Naive thymus-derived CD4-positive, alpha-beta T cell (primary cell): ENCODE measurements around the gene SAPCD1. TPM values are rescaled to one million over a fixed set of nuclear protein-coding genes. Genes with fewer than 3 reads are reported as not detected.
"Not testable (repeated sequence)": the region's sequence is repeated elsewhere in the genome, so short reads cannot be mapped to it uniquely, and the experiment has no call there.

Experiments
- ATAC-seq: fragments of 150-1000 bp; cut with Tn5 transposase; 2 replicates; pipeline ENCODE4 v1.10.0; 2021; ENCODE audit warnings: mild to moderate bottlenecking, moderate library complexity
- CTCF ChIA-PET: fragments of 350-600 bp; sonication (Branson Sonifier 250); formaldehyde crosslinking; loops from one replicate; lab custom pipeline; 2021; ENCODE audit warnings: antibody characterized with exemption; lab: Charles Lee
- POLR2A ChIA-PET: fragments of 350-600 bp; sonication (Branson Sonifier 250); formaldehyde crosslinking; loops from one replicate; lab custom pipeline; 2021; ENCODE audit warnings: antibody characterized with exemption, inconsistent platforms; lab: Charles Lee
- DNase-seq, 9 donors: peaks; one replicate each; pipeline versions ENCODE4 v3.0.0 to v3.0.0-alpha.2; 2020 to 2022; ENCODE audit warnings: mixed read lengths in 1 of 9
- H3K27ac ChIP-seq: one replicate; pipeline ENCODE4 v1.7.0; 2013; ENCODE audit warnings: mild to moderate bottlenecking, low read depth, low read length, moderate library complexity
- H3K27me3 ChIP-seq, 2 donors: one replicate each; pipeline ENCODE4 v1.7.0; 2013; ENCODE audit warnings: low read length in 2 of 2, mild to moderate bottlenecking in 2 of 2, moderate library complexity in 2 of 2; ENCODE audit not compliant: control insufficient read depth in 2 of 2, insufficient read depth in 2 of 2
- H3K36me3 ChIP-seq, 3 experiments: 1 replicate in 2 of 3; 2 replicates in 1 of 3; pipeline ENCODE4 v1.7.0; 2013; ENCODE audit warnings: low read length in 3 of 3, mild to moderate bottlenecking in 3 of 3, moderate library complexity in 1 of 3; ENCODE audit not compliant: insufficient read depth in 3 of 3, control insufficient read depth in 2 of 3
- H3K4me1 ChIP-seq, 2 donors: one replicate each; pipeline ENCODE4 v1.7.0; 2013; ENCODE audit warnings: low read length in 2 of 2, mild to moderate bottlenecking in 2 of 2, moderate library complexity in 1 of 2; ENCODE audit not compliant: control insufficient read depth in 2 of 2, insufficient read depth in 2 of 2
- H3K4me3 ChIP-seq: 2 replicates; pipeline ENCODE4 v1.7.0; 2013; ENCODE audit warnings: mild to moderate bottlenecking, low read length
- H3K9me3 ChIP-seq, 3 experiments: 1 replicate in 2 of 3; 2 replicates in 1 of 3; pipeline ENCODE4 v1.7.0; 2013; ENCODE audit warnings: low read length in 3 of 3; ENCODE audit not compliant: control insufficient read depth in 2 of 3
- H3K27ac Mint-ChIP-seq, 9 donors: one replicate each; pipeline ENCODE4 v1.8.0; 2020 to 2022; ENCODE audit warnings: mixed read lengths in 9 of 9, mild to moderate bottlenecking in 8 of 9, moderate library complexity in 5 of 9, inconsistent platforms in 2 of 9
- H3K27me3 Mint-ChIP-seq, 5 donors: one replicate each; pipeline ENCODE4 v1.8.0; 2021 to 2022; ENCODE audit warnings: mixed read lengths in 5 of 5, mild to moderate bottlenecking in 1 of 5
- H3K36me3 Mint-ChIP-seq, 5 donors: one replicate each; pipeline ENCODE4 v1.8.0; 2020 to 2022; ENCODE audit warnings: mixed read lengths in 5 of 5, mild to moderate bottlenecking in 3 of 5, inconsistent platforms in 1 of 5
- H3K4me1 Mint-ChIP-seq, 7 donors: one replicate each; pipeline ENCODE4 v1.8.0; 2020 to 2022; ENCODE audit warnings: mixed read lengths in 7 of 7, mild to moderate bottlenecking in 3 of 7, inconsistent platforms in 1 of 7
- H3K4me3 Mint-ChIP-seq, 10 donors: one replicate each; pipeline ENCODE4 v1.8.0; 2020 to 2022; ENCODE audit warnings: mild to moderate bottlenecking in 10 of 10, mixed read lengths in 10 of 10, moderate library complexity in 6 of 10, inconsistent platforms in 2 of 10
- H3K9me3 Mint-ChIP-seq, 11 donors: one replicate each; pipeline ENCODE4 v1.8.0; 2020 to 2022; ENCODE audit warnings: mixed read lengths in 11 of 11, mild to moderate bottlenecking in 4 of 11, inconsistent platforms in 1 of 11, moderate library complexity in 1 of 11
- intact Hi-C, 2 donors: fragments of 100-400 bp; cut with micrococcal nuclease; formaldehyde crosslinking; loops; one replicate each; pipeline ENCODE4 v1.15.1; 2023
- polyA plus RNA-seq, 2 donors: library from polyadenylated mRNA; unstranded; fragments of 300-500 nt; fragmentation: Illumina TruSeq; gene quantifications; one replicate each; pipeline ENCODE4 v1.2.3, GENCODE V29; 2021
- total RNA-seq, 6 experiments: library from RNA in 5 of 6; stranded (reverse) in 5 of 6; gene quantifications; 1 replicate in 5 of 6; 2 replicates in 1 of 6; pipeline ENCODE4 v1.2.3 and lab custom pipeline; 2021 to 2026

SAPCD1 gene
- total and polyA plus RNA-seq, 7 experiments from 2014 or later, result 2.3 to 11.1 (median 3.3) TPM; not detected in 2

DNA sequence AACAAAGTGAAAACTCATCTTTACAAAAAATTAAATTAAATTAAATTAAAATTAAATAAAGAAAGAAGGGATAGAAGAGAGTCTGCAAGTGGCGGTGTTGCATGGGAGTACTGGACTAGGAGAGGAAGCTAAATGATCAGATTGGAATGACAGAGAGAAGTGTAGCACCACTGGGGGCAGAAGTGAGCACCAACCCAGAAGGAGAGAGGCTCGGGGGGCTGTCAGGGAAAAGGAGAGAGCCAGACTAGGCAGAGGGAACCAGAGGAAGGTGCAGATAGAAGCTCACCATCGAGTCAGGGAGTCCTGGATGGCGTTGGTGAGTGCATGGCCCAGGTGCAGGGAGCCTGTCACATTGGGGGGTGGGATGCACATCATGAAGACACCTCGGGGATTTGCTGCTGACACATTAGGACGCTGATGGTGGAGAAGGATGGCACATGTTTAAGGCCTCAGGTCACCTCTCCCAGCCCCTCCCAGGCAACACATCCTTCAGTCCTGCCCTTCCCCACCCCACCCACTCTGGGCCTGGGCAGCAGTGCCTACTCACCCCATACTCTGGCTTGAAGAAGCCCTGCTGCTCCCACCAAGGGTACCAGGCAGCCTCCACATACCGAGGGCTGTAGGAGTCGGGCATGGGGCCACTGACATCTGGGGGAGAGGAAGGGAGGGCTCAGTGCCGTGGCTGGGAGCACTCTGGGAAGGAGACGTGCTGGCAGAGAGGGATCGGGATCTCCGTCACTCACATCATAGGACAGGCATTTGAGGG is 29.1 kb downstream of the SAPCD1 start:
- Mint-ChIP-seq H3K4me3 (peak overlapping the region in 3 of 10 donors; percentile 2 to 41 (median 38)), H3K36me3 (peaks cover 0 to 15% (median 9%) of the 10 kb centered on the region in 5 donors)

DNA sequence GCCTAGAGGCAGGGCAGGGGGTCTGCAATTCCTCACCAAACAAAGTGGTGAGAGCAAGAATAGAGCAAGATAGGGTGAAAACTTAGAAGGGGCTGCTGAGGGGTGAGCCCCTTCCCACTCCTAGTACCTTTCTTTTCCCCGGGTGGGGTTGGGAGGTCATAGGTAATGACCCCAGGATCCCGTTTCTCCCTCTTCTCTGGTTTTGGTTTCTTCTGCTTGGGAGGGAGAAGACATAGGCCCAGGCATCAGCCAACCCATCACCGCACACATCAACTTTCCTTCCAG is 29.6 kb downstream of the SAPCD1 start:
- H3K27ac ChIP-seq, result no peak overlapping the region

More for the DNA sequence above, 29.1 kb downstream of the SAPCD1 start:
- CTCF ChIA-PET, result interaction anchor here (1.0 to 2.1 kb wide), 6 partner anchors 14 to 62 kb away, joined by 3 to 7 read pairs (median 5); partner anchors contain the start of genes DDAH2, MSH5 and VWA7
- H3K4me1 Mint-ChIP-seq, result peaks cover 7 to 34% (median 24%) of the 10 kb centered on the region in 7 donors
- no peaks in the 10 kb centered on the region for H3K27me3 Mint-ChIP-seq
- POLR2A ChIA-PET, result interaction anchor here (0.6 to 1.2 kb wide), 5 partner anchors 7 to 111 kb away, joined by 3 to 5 read pairs (median 4); partner anchors contain the start of genes LSM2 and LY6G5C
- Histone ChIP-seq H3K27me3 (no peaks in the 10 kb centered on the region), H3K36me3 (peaks cover 0 to 13% (median 0%) of the 10 kb centered on the region in 3 experiments), H3K4me1 (peaks cover 5 to 12% of the 10 kb centered on the region in 2 donors), H3K27ac (no peak overlapping the region), H3K4me3 (no peak overlapping the region), H3K9me3 (no peaks in the 10 kb centered on the region)
- H3K27ac Mint-ChIP-seq, result peak overlapping the region in 4 of 9 donors; percentile 2 to 66 (median 27)
- DNase-seq (peak in 1 of 9 donors; percentile 25), ATAC-seq (no peak)
- no peaks in the 10 kb centered on the region for H3K9me3 Mint-ChIP-seq
- intact Hi-C loops, result no loop called here

DNA sequence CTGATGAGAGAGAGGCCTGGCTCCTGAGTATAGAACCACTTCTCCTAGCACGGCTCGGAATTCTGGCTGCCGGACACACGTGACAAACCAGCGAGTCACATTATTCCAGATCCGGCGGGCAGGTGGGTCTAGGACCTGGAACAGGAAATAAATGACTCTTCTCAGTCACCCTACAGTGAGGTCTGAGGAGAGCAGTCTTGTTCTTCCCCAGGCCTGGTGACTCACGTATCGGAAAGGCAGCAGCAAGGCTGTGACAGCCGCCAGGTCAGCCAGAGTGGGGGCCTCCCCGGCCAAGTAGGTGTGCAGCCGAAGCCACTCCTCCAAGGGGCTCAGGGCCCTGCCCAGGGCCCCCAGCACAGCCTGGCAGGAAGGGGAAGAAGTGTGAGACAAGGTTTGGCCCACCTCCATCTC is 30.3 kb downstream of the SAPCD1 start:
- POLR2A ChIA-PET, result no interaction called here
- DNase-seq (no peak), ATAC-seq (no peak)
- H3K27me3 ChIP-seq, result no peaks in the 10 kb centered on the region
- H3K9me3 ChIP-seq, result no peaks in the 10 kb centered on the region
- no peak overlapping the region for H3K4me3 ChIP-seq
- Mint-ChIP-seq H3K27me3 (no peaks in the 10 kb centered on the region), H3K9me3 (no peaks in the 10 kb centered on the region), H3K4me3 (no peak overlapping the region), H3K36me3 (peaks cover 0 to 15% (median 9%) of the 10 kb centered on the region in 5 donors), H3K27ac (peak overlapping the region in 4 of 9 donors; percentile 14 to 80 (median 40)), H3K4me1 (peaks cover 11 to 46% (median 31%) of the 10 kb centered on the region in 7 donors)
- intact Hi-C loops, result no loop called here
- CTCF ChIA-PET, result interaction anchor here (1.1 kb wide), 1 partner anchor 54 kb away, joined by 3 read pairs; no protein-coding TSS in a partner anchor
- peaks cover 0 to 13% (median 0%) of the 10 kb centered on the region in 3 experiments for H3K36me3 ChIP-seq
- no peak overlapping the region for H3K27ac ChIP-seq
- peaks cover 18 to 24% of the 10 kb centered on the region in 2 donors for H3K4me1 ChIP-seq

More for the DNA sequence above, 29.6 kb downstream of the SAPCD1 start:
- CTCF ChIA-PET, result interaction anchor here (1.1 to 1.2 kb wide), 2 partner anchors 22 to 53 kb away, joined by 3 to 5 read pairs; no protein-coding TSS in a partner anchor
- Histone ChIP-seq H3K36me3 (peaks cover 0 to 13% (median 0%) of the 10 kb centered on the region in 3 experiments), H3K4me1 (peaks cover 10 to 17% of the 10 kb centered on the region in 2 donors), H3K27me3 (no peaks in the 10 kb centered on the region), H3K4me3 (no peak overlapping the region), H3K9me3 (no peaks in the 10 kb centered on the region)
- DNase-seq, result no peak
- peak overlapping the region in 2 of 9 donors; percentile 12 to 38 for H3K27ac Mint-ChIP-seq
- H3K36me3 Mint-ChIP-seq, result peaks cover 0 to 15% (median 9%) of the 10 kb centered on the region in 5 donors
- peak overlapping the region in 1 of 10 donors; percentile 38 for H3K4me3 Mint-ChIP-seq
- H3K4me1 Mint-ChIP-seq, result peaks cover 7 to 39% (median 27%) of the 10 kb centered on the region in 7 donors
- ATAC-seq, result no peak
- no peaks in the 10 kb centered on the region for H3K27me3 Mint-ChIP-seq
- intact Hi-C loops, result no loop called here
- no peaks in the 10 kb centered on the region for H3K9me3 Mint-ChIP-seq
- POLR2A ChIA-PET, result no interaction called here

DNA sequence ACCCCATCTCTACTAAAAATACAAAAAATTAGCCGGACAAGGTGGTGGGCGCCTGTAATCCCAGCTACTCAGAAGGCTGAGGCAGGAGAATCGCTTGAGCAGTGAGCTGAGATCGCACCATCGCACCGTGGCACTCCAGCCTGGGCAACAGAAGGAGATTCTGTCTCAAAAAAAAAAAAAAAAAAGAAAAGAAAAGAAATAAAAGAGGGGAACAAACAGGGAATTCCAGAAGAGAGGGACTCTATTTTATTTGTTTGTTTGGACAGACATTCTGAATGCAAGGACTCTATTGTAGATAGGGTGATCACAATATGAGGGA is 31.4 kb downstream of the SAPCD1 start:
- Histone ChIP-seq H3K36me3 (peaks cover 0 to 13% (median 0%) of the 10 kb centered on the region in 3 experiments), H3K4me1 (peaks cover 24 to 32% of the 10 kb centered on the region in 2 donors), H3K27ac (peak overlapping the region; percentile 93)
- H3K27me3 ChIP-seq, H3K4me3 ChIP-seq, POLR2A ChIA-PET, H3K9me3 Mint-ChIP-seq, H3K9me3 ChIP-seq, H3K27me3 Mint-ChIP-seq, ATAC-seq, DNase-seq: not testable (repeated sequence)
- Mint-ChIP-seq H3K27ac (peak overlapping the region; percentile 23 to 98 (median 77)), H3K36me3 (peaks cover 0 to 15% (median 9%) of the 10 kb centered on the region in 5 donors), H3K4me3 (peak overlapping the region; percentile 70 to 99 (median 89)), H3K4me1 (peaks cover 12 to 56% (median 38%) of the 10 kb centered on the region in 7 donors)
- intact Hi-C loops, result loop anchor here (2.0 kb wide), 2 partner anchors 21 to 55 kb away; partner anchors contain the start of genes HSPA1A (in 1 of the 2) and HSPA1L (in 1 of the 2)
- CTCF ChIA-PET, result interaction anchor here (1.5 kb wide), 1 partner anchor 64 kb away, joined by 5 read pairs; no protein-coding TSS in a partner anchor

DNA sequence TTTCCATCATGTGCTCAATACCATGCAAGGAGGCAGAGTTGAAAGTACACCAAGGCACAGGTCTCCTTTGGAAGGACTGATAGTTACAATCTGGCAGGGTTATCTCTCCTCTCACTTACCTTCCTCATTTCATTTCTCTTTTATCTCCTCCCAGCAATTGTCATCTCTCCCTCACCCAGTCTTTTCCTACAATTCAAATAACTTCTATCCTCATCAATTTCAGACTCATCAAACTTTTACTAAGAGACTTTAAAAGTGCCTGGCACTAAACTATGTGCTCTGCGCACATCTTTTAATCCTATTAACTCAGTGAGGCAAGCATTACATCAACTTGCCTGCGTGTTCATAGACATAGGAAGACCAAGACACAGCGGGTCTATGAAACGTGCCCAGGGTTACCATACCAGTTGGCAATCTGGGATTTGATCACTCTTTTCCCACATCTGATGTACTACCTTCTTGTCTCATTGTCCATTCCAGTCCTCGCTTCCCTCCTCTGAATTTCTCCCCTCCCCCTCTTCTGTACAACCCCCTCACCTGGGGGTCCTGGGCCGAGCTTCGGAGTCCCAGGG is 31.9 kb downstream of the SAPCD1 start:
- Mint-ChIP-seq H3K9me3 (no peaks in the 10 kb centered on the region), H3K27ac (peak overlapping the region; percentile 23 to 98 (median 75))

More for the DNA sequence above, 31.9 kb downstream of the SAPCD1 start:
- CTCF ChIA-PET, result interaction anchor here (1.5 to 2.2 kb wide), 2 partner anchors 56 to 65 kb away, joined by 5 to 11 read pairs; no protein-coding TSS in a partner anchor
- H3K27me3 ChIP-seq, result no peaks in the 10 kb centered on the region
- no peaks in the 10 kb centered on the region for H3K9me3 ChIP-seq
- peaks cover 0 to 11% (median 0%) of the 10 kb centered on the region in 3 experiments for H3K36me3 ChIP-seq
- peaks cover 24 to 32% of the 10 kb centered on the region in 2 donors for H3K4me1 ChIP-seq
- Mint-ChIP-seq H3K4me3 (peak overlapping the region; percentile 70 to 99 (median 89)), H3K4me1 (peaks cover 12 to 58% (median 39%) of the 10 kb centered on the region in 7 donors), H3K36me3 (peaks cover 0 to 15% (median 9%) of the 10 kb centered on the region in 5 donors), H3K27me3 (no peaks in the 10 kb centered on the region)
- DNase-seq (no peak), ATAC-seq (no peak)
- peak overlapping the region; percentile 76 for H3K4me3 ChIP-seq
- POLR2A ChIA-PET, result interaction anchor here (0.6 to 2.3 kb wide), 5 partner anchors 12 to 54 kb away, joined by 4 to 30 read pairs (median 5); partner anchors contain the start of genes HSPA1A, HSPA1L, LSM2 and MSH5
- peak overlapping the region; percentile 93 for H3K27ac ChIP-seq
- intact Hi-C loops, result loop anchor here (2.0 kb wide), 2 partner anchors 20 to 56 kb away; partner anchors contain the start of genes HSPA1A (in 1 of the 2) and HSPA1L (in 1 of the 2)
